IPS-18a (cell line): ENCODE results near the gene MIPOL1.

Experiments used
- H3K27ac ChIP-seq: one replicate; pipeline ENCODE4 v1.5.1; 2013; ENCODE audit warnings: low read length
- H3K27me3 ChIP-seq: one replicate; pipeline ENCODE4 v1.6.1; 2013; ENCODE audit warnings: mild to moderate bottlenecking, low read length; ENCODE audit not compliant: control insufficient read depth, insufficient read depth
- H3K36me3 ChIP-seq: one replicate; pipeline ENCODE4 v1.6.1; 2013; ENCODE audit warnings: low read depth, low read length; ENCODE audit not compliant: control insufficient read depth
- H3K4me1 ChIP-seq: one replicate; pipeline ENCODE4 v1.6.1; 2013; ENCODE audit warnings: low read depth, low read length; ENCODE audit not compliant: control insufficient read depth
- H3K4me3 ChIP-seq: one replicate; pipeline ENCODE4 v1.5.1; 2013; ENCODE audit warnings: low read length
- H3K9ac ChIP-seq: one replicate; pipeline ENCODE4 v1.6.1; 2013; ENCODE audit warnings: mild to moderate bottlenecking, low read length, moderate library complexity
- H3K9me3 ChIP-seq: one replicate; pipeline ENCODE4 v1.6.1; 2013; ENCODE audit warnings: low read depth, low read length; ENCODE audit not compliant: control insufficient read depth

MIPOL1 gene

DNA sequence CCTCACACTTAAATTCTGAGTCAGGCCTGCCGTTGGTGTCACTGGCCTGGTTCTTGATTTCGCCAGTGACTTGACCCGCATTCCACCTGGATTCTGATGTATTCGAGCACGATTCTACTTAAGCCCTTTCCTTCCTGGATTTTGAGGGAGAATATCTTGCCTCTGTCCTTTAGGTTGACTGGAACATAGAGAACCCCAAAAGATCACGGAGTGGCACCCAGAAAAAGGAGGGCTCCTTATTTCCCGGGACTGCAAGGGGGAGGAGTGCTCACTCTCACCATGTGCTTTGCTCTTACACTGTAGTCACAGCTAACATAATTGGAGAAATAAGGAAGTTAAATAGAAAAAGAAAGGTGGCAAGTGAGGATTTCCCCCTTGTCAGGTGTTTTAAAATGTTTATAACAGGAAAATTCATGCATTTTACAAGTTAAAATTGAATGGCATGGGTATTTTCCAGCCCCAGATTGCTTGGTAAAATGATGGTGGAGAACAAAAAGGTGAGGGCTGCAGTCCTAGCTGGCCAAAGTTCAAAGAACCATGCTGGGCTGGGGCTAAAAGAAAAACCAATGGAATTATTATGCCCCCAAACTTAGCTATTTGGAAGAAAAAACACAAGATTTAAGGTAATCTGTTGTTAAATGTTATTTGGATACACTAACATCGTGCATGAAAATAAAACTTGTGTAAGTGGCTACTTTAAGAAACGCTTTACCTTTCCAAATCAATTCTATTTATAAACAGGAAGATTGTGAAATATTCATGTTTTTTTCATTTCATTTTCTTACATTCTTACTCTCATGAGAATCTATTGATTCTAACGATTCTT, 388.4 kb downstream of the MIPOL1 start:
- H3K27me3 ChIP-seq: peaks cover 100% of the 10 kb centered on the region
- H3K36me3 ChIP-seq: no peaks in the 10 kb centered on the region
- no peak overlapping the region for H3K27ac ChIP-seq
- H3K4me1 ChIP-seq: peaks cover 30% of the 10 kb centered on the region
- no peak overlapping the region for H3K9ac ChIP-seq
- H3K9me3 ChIP-seq: no peaks in the 10 kb centered on the region
- H3K4me3 ChIP-seq: no peak overlapping the region

DNA sequence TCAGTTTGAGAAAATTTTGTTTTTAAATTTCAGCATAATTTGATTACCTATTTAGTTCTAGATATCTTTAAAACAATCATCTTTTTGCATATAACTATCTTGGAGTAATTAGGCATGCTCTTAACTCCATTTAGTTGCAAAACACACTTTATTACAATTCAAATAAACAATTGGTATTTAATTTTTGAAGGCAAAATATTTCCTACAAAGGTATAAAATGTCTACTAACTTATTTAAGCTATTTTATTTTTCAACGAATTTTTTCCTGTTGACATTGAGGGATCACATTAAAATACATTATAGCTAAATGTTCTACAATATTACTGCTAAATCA, 389.0 kb downstream of the MIPOL1 start:
- peaks cover 100% of the 10 kb centered on the region for H3K27me3 ChIP-seq
- H3K4me1 ChIP-seq: peaks cover 31% of the 10 kb centered on the region
- no peak overlapping the region for H3K4me3 ChIP-seq

DNA sequence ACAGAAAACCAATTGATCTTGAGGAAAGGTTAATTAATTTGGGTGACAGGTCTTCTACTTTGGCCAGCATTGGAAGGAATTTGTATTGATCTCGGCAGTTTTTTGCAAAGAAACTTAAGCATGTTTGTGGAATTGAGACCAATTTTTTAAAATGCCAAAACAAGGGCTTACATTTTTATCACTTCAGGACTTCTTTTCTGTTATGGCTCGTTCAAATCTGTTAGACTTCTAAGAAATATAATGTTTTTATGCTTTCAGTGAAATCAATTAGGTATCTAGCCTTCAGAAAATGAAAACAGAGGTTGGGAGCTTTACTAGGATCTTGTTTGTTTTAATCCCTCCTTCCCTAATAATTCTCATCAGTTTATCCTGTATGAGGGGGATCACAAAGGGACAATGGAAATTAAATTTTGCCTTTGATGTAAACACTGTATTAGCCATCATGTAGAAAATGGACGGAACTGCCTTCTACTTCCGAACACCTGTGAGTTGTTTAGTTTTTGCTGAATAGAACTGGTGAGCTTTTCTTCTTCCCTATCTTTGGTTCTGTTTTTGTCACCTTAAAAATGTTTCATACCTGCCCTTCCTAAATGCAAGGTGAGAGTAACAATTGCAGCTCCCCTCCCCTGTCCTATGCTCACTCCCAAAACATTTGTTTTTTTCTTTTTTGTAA, 389.5 kb downstream of the MIPOL1 start:
- H3K27ac ChIP-seq: no peak overlapping the region
- peaks cover 100% of the 10 kb centered on the region for H3K27me3 ChIP-seq
- H3K9me3 ChIP-seq: no peaks in the 10 kb centered on the region
- no peak overlapping the region for H3K9ac ChIP-seq
- no peaks in the 10 kb centered on the region for H3K36me3 ChIP-seq
- peak overlapping the region; percentile 55 for H3K4me3 ChIP-seq
- H3K4me1 ChIP-seq: peaks cover 31% of the 10 kb centered on the region

More for the DNA sequence above, 389.0 kb downstream of the MIPOL1 start:
- Histone ChIP-seq H3K9me3 (no peaks in the 10 kb centered on the region), H3K36me3 (no peaks in the 10 kb centered on the region), H3K9ac (no peak overlapping the region), H3K27ac (no peak overlapping the region)

DNA sequence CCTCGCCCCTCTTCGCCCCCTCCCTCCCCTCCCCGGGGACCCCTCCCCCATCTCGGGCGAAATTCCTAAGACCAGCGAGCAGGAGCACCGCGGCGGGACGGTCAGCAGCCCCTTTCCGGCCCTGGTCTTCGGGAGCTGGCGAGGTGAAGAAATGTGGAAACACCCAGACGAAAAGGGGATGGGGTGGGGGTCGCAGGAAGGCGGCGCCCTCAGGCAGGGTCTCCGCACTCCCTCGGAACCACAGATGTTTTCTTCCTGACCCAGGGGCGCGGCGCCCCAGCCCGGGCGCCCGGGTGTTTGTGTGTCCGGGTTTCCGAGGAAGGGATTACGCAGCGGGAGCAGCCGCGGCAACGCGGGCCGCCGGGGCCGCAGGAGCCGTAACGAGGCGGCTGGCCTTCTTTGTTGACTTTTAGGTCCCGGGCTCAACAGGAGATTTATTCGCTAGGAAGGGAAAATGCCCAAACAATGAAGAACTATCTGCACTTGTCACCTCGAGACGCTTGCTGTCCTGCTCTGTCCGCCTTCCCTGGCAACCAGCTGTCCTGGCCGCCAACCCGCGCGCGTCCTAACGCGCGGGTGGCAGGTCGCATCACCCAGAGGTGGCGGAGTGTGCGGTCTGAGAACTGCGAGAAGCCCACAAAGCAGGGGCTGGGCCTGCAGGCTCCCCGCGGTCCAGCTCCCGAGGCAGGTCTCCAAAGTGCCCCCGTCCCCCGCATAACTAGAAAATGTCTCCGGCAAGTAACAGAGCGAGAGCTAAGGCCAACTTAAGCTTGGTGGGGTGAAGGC, 390.3 kb downstream of the MIPOL1 start:
- peaks cover 100% of the 10 kb centered on the region for H3K27me3 ChIP-seq
- no peak overlapping the region for H3K27ac ChIP-seq
- H3K36me3 ChIP-seq: no peaks in the 10 kb centered on the region
- no peak overlapping the region for H3K9ac ChIP-seq
- peaks cover 31% of the 10 kb centered on the region for H3K4me1 ChIP-seq
- peak overlapping the region; percentile 55 for H3K4me3 ChIP-seq
- no peaks in the 10 kb centered on the region for H3K9me3 ChIP-seq

DNA sequence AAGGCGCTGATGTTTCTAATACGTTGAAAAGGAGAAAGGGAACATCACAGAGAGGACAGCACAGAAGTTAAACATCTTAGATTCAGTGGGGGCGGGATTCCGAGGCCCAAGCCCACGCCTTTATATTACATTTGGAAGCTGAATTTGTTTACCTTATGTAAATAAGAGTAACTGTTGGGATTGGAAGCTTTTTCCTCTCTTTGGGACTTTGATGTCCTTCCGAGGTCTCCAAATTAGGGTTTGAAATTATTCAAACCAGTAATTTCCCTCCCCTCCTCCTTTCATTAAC, 390.9 kb downstream of the MIPOL1 start:
- Histone ChIP-seq H3K27me3 (peaks cover 100% of the 10 kb centered on the region), H3K27ac (no peak overlapping the region), H3K4me3 (peak overlapping the region; percentile 55)

DNA sequence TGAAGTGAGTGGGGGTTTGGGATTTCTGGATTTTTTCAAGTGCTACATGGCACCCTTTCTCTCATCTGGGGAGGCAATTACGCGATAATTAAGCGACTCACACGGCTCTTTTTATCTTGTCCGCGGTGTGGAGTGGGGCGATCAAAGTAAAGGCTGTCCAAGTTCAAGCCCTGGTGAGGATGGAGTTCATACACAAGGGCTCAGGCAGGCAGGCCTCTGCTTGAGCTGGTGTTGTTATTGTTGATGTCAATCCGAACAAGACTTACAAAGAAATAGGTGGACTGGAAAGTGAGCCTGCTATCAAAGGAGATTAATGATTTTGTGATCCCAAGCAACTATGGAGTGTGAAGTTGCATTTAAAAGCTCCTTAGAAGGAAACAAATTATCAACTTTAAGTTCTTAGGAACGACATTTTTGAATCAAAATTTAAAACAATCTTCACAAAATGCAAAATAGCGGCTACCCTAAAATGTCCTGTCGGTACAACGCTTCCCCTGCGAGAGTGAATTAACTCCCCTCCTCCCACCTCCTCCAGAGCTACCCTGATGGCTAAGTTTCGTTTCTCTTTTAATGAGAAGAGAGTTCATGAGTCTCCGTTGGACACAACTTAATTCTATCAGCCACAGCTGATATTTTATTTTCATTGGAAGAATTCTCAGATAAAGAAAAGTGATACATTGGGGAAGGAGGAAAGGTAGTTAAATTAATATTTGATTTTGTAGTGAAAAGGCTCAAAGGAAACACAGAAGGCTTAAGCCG, 391.4 kb downstream of the MIPOL1 start:
- Histone ChIP-seq H3K4me1 (peaks cover 31% of the 10 kb centered on the region), H3K4me3 (peak overlapping the region; percentile 55), H3K9me3 (no peaks in the 10 kb centered on the region), H3K36me3 (no peaks in the 10 kb centered on the region), H3K27ac (no peak overlapping the region), H3K27me3 (peaks cover 100% of the 10 kb centered on the region), H3K9ac (no peak overlapping the region)

More for the DNA sequence above, 390.9 kb downstream of the MIPOL1 start:
- Histone ChIP-seq H3K36me3 (no peaks in the 10 kb centered on the region), H3K4me1 (peaks cover 31% of the 10 kb centered on the region), H3K9me3 (no peaks in the 10 kb centered on the region), H3K9ac (no peak overlapping the region)

DNA sequence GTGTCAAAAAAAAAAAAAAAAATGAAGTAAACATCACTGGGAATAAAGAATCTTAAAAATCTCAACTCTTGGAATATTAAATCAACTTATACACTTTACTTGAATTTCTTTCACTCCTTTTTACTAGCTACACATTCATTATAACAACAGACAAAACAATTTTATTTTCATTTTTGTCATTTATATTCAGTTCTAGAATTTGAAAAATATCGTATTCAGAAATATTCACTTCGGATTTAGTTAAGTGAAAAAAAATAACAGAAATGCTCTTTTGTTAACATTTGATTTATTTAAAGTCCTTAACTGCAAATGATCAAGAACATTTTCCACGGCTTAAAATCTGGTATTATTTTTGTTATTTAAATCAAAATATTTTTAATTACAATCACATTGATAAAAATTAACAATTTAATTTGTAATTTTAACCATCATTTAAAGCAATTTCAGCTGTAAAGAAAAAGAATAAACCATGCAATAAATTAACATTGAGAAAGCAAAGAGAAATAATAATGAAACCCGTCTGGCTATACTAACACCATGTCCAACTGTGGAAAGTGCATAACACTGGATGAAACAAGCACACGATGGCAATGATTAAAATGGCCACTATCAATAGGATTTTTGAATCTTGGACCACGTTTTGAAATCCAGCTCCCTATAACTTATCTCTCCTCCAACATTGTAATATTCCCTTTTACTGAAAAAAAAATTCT, 392.1 kb downstream of the MIPOL1 start:
- H3K4me3 ChIP-seq: no peak overlapping the region
- no peaks in the 10 kb centered on the region for H3K36me3 ChIP-seq
- H3K27me3 ChIP-seq: peaks cover 100% of the 10 kb centered on the region
- no peak overlapping the region for H3K27ac ChIP-seq
- H3K9me3 ChIP-seq: no peaks in the 10 kb centered on the region
- H3K9ac ChIP-seq: no peak overlapping the region
- H3K4me1 ChIP-seq: peaks cover 31% of the 10 kb centered on the region

DNA sequence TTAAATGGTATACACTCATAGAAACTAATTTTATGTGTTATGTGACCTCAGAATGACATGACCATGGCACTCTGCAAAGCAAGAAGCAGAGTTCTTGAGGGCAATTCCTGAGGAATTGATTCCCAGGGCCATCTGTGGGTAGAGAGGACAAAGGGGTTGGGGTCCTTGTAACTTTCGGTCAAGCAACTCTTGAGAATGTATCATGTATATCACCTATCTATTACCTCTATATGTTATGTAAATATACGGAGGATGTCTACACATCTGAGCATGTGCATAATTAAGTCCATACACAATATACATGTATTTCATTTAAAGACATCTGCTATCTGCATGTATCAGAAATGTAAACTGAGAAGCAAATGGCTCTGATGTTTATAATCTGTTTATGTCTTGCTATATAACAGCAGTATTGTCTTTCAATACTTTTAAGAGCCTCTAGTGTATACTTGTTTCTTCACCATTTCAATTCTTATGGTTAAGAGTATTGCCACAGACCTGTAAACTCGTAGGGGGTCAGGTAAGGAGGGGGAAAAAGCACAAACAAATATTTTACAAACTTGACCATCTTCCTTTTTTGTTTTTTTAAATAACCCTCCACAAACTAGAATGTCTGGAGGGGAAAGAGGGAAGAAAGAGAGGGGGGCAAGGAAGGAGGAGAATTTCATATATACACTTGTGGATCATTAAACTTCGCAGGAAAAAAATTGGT, 392.8 kb downstream of the MIPOL1 start:
- no peaks in the 10 kb centered on the region for H3K9me3 ChIP-seq
- H3K4me1 ChIP-seq: peaks cover 31% of the 10 kb centered on the region
- H3K9ac ChIP-seq: no peak overlapping the region
- H3K4me3 ChIP-seq: no peak overlapping the region
- H3K27ac ChIP-seq: no peak overlapping the region
- peaks cover 98% of the 10 kb centered on the region for H3K27me3 ChIP-seq
- no peaks in the 10 kb centered on the region for H3K36me3 ChIP-seq

DNA sequence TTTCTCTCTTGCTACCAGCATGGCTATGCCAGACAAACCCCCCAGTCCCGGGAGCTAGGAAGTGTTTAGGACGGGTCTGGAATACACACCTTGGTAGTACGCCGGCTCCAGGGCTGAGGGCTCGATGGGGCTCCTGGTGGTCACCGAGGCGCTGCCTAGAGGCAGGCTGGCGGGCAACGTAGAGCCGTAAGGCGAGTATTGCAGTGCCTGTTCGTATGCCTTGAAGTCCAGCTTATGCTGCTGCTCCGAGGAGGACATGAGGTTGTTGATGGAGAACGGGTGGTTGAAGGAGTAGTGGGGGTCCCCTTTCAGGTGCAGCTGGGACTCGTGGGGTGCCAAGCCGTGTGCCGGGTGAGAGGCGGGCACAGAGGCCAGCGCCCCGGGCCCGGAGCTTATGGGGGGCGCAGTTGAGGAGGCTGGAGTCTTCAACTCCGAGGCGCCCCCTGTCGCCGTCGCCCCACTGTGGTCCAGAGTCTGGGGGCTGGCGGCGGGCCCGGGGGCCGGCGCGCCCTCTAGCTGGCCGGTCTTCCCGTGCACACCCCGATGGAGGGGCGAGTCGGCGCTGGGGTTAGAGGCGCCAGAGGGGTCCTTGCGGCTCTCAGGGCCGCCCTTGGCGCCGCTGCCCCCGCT, 393.7 kb downstream of the MIPOL1 start:
- H3K4me1 ChIP-seq: peaks cover 24% of the 10 kb centered on the region
- no peaks in the 10 kb centered on the region for H3K9me3 ChIP-seq
- H3K27ac ChIP-seq: no peak overlapping the region
- no peaks in the 10 kb centered on the region for H3K36me3 ChIP-seq
- H3K9ac ChIP-seq: no peak overlapping the region
- H3K4me3 ChIP-seq: no peak overlapping the region
- peaks cover 98% of the 10 kb centered on the region for H3K27me3 ChIP-seq

DNA sequence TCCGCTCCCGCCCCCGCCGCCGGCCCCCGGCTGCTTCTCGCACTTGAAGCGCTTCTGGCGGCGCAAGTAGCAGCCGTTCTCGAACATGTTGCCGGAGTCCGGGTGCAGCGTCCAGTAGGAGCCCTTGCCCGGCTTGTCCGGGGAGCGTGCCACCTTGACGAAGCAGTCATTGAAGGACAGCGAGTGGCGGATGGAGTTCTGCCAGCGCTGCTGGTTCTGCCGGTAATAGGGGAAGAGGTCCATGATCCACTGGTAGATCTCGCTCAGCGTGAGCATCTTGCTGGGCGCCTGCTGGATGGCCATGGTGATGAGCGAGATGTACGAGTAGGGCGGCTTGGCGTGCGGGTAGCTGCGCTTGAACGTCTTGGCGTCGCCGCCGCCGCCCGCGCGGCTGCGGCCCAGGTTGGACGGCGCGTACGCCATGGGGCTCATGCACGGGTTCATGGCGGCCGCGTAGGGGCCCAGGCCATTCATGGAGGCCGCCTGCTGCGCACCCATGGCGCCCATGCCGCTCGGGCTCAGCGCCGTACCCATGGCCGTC, 394.3 kb downstream of the MIPOL1 start:
- Histone ChIP-seq H3K4me3 (no peak overlapping the region), H3K27ac (no peak overlapping the region), H3K9ac (no peak overlapping the region), H3K27me3 (peaks cover 98% of the 10 kb centered on the region), H3K36me3 (no peaks in the 10 kb centered on the region), H3K9me3 (no peaks in the 10 kb centered on the region), H3K4me1 (peaks cover 19% of the 10 kb centered on the region)
